Fibroblast of the aortic adventitia (primary cell): ENCODE data around the gene BPIFB2. TPM values are rescaled to one million over a fixed set of nuclear protein-coding genes. Genes with fewer than 3 reads are reported as not detected.

Experiments
- DNase-seq: peaks from one replicate; pipeline ENCODE4 v3.0.0-alpha.2; 2010; ENCODE audit warnings: low read depth
- H3K4me3 ChIP-seq: 2 replicates; pipeline ENCODE4 v1.5.1; 2011; ENCODE audit warnings: low read depth, mild to moderate bottlenecking, control low read depth, low read length, moderate library complexity
- total RNA-seq: library from RNA; depleted of rRNA; stranded (reverse); fragments of >200 nt; gene quantifications from 2 replicates; pipeline ENCODE4 v1.2.3, GENCODE V29; 2012; ENCODE audit warnings: low replicate concordance
- TF ChIP-seq, protein P1 (sequence below): IDR thresholded peaks from 2 replicates; pipeline ENCODE4 v1.5.1; 2011; ENCODE audit warnings: mild to moderate bottlenecking, low read length, control low read depth, inconsistent platforms; ENCODE audit not compliant: insufficient read depth

The BPIFB2 gene
- total RNA-seq, 1 donor, result not detected

DNA sequence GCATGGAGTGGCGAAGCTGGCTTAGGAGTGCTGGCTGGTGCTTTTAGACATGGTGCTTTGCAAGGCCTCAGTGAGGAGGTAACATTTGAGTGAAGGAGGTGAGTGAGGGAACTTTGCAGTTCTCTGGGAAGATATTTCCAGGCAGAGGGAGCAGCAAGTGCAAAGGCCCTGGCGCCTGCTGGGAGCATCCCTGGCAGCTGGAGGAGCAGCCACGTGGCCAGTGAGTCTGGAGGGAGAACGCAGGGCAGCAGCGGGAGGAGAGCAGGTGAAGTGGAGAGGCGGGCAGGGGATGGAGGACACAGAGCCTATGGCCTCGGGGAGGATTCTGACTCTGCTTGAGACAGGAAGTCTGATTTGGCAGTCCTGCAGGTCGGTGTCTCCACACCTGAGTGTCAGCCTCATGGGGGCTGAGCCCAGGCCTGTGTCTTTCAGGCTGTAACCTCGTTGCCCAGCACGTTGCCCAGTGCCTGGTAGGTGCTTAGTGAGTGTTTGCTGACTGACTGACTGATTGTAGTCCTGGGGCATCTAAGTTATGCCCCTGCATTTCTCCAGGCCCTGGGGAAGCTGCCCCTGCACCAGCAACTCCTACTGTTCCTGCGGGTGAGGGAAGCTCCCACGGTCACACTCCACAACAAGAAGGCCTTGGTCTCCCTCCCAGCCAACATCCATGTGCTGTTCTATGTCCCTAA is 60.9 kb downstream of the BPIFB2 start:
- DNase-seq, result no peak
- TF ChIP-seq, protein P1, sequence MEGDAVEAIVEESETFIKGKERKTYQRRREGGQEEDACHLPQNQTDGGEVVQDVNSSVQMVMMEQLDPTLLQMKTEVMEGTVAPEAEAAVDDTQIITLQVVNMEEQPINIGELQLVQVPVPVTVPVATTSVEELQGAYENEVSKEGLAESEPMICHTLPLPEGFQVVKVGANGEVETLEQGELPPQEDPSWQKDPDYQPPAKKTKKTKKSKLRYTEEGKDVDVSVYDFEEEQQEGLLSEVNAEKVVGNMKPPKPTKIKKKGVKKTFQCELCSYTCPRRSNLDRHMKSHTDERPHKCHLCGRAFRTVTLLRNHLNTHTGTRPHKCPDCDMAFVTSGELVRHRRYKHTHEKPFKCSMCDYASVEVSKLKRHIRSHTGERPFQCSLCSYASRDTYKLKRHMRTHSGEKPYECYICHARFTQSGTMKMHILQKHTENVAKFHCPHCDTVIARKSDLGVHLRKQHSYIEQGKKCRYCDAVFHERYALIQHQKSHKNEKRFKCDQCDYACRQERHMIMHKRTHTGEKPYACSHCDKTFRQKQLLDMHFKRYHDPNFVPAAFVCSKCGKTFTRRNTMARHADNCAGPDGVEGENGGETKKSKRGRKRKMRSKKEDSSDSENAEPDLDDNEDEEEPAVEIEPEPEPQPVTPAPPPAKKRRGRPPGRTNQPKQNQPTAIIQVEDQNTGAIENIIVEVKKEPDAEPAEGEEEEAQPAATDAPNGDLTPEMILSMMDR, result no peak
- no peak overlapping the region for H3K4me3 ChIP-seq

DNA sequence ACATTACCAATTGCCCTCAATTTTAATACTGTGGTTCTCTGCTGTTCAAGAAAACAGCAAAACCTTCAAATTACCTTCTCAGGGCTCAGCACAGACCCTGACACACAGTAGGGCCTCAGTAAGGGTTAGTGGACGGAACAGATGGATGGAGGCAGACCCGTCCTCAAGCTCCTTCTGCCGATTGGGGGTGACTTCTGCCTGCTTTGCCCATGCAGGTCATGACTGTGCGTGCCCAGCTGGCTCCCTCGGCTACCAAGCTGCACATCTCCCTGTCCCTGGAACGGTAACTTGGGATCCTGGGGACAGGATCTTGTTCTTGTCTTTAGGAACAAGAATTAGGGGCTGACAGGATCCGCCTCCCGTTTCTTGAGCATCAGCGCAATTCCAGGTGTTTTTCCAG is 62.2 kb downstream of the BPIFB2 start:
- TF ChIP-seq, protein P1, result no peak
- H3K4me3 ChIP-seq, result no peak overlapping the region
- DNase-seq, result no peak

GRCh38 chr20:33070111-33071053 is 62.9 kb downstream of the BPIFB2 start:
- DNase-seq, result no peak
- TF ChIP-seq, protein P1, result no peak
- no peak overlapping the region for H3K4me3 ChIP-seq

GRCh38 chr20:33071198-33071597 is 63.7 kb downstream of the BPIFB2 start:
- DNase-seq, result no peak
- TF ChIP-seq, protein P1, result no peak
- no peak overlapping the region for H3K4me3 ChIP-seq

DNA sequence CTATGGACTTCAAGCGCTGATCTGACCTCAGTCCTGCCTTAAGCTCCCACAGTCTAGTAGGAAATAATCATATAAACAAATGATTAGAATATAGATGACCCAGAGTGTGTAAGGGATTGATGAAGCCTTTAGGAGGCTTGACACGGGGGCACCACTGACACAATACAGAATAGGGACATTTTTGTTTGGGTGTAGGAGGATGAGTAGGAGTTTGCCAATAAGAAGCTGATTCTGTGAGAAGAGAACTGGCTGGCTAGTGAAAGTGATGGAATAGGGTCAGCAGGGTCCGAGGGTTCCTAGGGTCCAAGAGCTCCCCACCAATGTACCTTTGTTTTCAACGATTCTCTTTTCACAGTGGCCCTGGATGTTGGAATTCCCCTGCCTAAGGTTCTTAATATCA is 64.9 kb downstream of the BPIFB2 start:
- no peak for DNase-seq
- no peak overlapping the region for H3K4me3 ChIP-seq
- TF ChIP-seq, protein P1, result no peak

DNA sequence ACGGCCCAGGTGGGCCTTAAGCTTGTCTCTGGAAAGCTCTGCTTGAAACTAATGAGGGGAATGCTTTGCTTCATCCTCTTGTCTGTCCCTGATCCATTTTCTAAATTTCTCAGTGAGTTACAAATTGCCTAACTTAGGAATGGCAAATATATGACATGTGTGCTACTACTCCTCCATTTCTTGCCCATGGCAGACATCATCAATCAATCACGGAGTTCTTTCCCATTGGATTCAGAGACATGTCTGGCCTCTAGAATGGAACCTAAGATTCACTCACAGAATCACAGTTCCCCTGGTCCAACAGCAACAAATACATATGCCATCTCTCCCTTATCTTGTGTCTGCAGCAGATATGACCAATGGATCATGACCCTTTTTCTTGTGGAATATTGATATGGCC is 65.3 kb downstream of the BPIFB2 start:
- TF ChIP-seq, protein P1, result no peak
- no peak for DNase-seq
- no peak overlapping the region for H3K4me3 ChIP-seq

Other genes with a start within 250 kb of the BPIFB2 start
- gene DNMT3B, start 245.3 kb upstream of the BPIFB2 start, total RNA-seq, result 1.1 and 3.3 TPM in 2 replicates
- 66.0 and 95.6 TPM in 2 replicates for gene MAPRE1, start 187.8 kb upstream of the BPIFB2 start, total RNA-seq
- not detected in 2 replicates for gene EFCAB8, start 148.8 kb upstream of the BPIFB2 start, total RNA-seq
- not detected in 2 replicates for gene SUN5, start 3.3 kb upstream of the BPIFB2 start, total RNA-seq
- not detected in 2 replicates for gene BPIFB6, start 23.9 kb downstream of the BPIFB2 start, total RNA-seq
- gene BPIFB3, start 46.2 kb downstream of the BPIFB2 start, total RNA-seq, result not detected in 2 replicates
- gene BPIFB4, start 71.9 kb downstream of the BPIFB2 start, total RNA-seq, result not detected in 2 replicates
- gene BPIFA2, start 160.5 kb downstream of the BPIFB2 start, total RNA-seq, result not detected in 2 replicates
- not detected in 2 replicates for gene BPIFA3, start 209.6 kb downstream of the BPIFB2 start, total RNA-seq
- not detected in 2 replicates for gene BPIFA1, start 228.3 kb downstream of the BPIFB2 start, total RNA-seq